Smooth muscle cell (in vitro differentiated cells): ENCODE results near the gene CBX4. TPM values are rescaled to one million over a fixed set of nuclear protein-coding genes. Genes with fewer than 3 reads are reported as not detected.

Experiments used
- DNase-seq: peaks from one replicate; lab custom pipeline; 2025; ENCODE audit not compliant: unreplicated experiment; lab: John Stamatoyannopoulos, UW
- H2AFZ ChIP-seq: fragments of 200-600 bp; sonication (generic); 2 replicates; pipeline ENCODE4 v1.6.0; 2016; ENCODE audit warnings: antibody characterized with exemption, low read depth, mild to moderate bottlenecking
- H3F3A ChIP-seq: fragments of 200-600 bp; sonication (generic); 2 replicates; pipeline ENCODE4 v1.6.0; 2017; ENCODE audit warnings: antibody characterized with exemption, low read depth
- H3K27ac ChIP-seq: fragments of 200-600 bp; sonication (generic); 2 replicates; pipeline ENCODE4 v1.5.1; 2016; ENCODE audit warnings: low read depth, mild to moderate bottlenecking
- H3K27me3 ChIP-seq: fragments of 200-600 bp; sonication (generic); 2 replicates; pipeline ENCODE4 v1.6.1; 2016; ENCODE audit warnings: low read depth, mild to moderate bottlenecking
- H3K36me3 ChIP-seq: fragments of 200-600 bp; sonication (generic); 2 replicates; pipeline ENCODE4 v1.5.1; 2016; ENCODE audit warnings: low read depth
- H3K4me1 ChIP-seq: fragments of 200-600 bp; sonication (generic); 2 replicates; pipeline ENCODE4 v1.5.1; 2016; ENCODE audit warnings: low read depth
- H3K4me2 ChIP-seq: fragments of 200-600 bp; sonication (generic); 2 replicates; pipeline ENCODE4 v1.6.0; 2016; ENCODE audit warnings: mild to moderate bottlenecking
- H3K4me3 ChIP-seq: fragments of 200-600 bp; sonication (generic); 2 replicates; pipeline ENCODE4 v1.5.1; 2016; ENCODE audit warnings: mild to moderate bottlenecking
- H3K79me2 ChIP-seq: fragments of 200-600 bp; sonication (generic); 2 replicates; pipeline ENCODE4 v1.6.0; 2016; ENCODE audit warnings: low read depth, mild to moderate bottlenecking
- H3K9ac ChIP-seq: fragments of 200-600 bp; sonication (generic); 2 replicates; pipeline ENCODE4 v1.6.0; 2016; ENCODE audit warnings: low read depth
- H3K9me3 ChIP-seq: fragments of 200-600 bp; sonication (generic); replicated peaks from 2 replicates; pipeline ENCODE4 v1.5.1; 2016; ENCODE audit warnings: low read depth
- H4K20me1 ChIP-seq: fragments of 200-600 bp; sonication (generic); 2 replicates; pipeline ENCODE4 v1.6.0; 2016; ENCODE audit warnings: low read depth
- CTCF ChIP-seq: fragments of 200-600 bp; sonication (generic); IDR thresholded peaks from 2 replicates; pipeline ENCODE4 v1.5.1; 2017; ENCODE audit warnings: borderline replicate concordance, mild to moderate bottlenecking, antibody characterized with exemption; ENCODE audit not compliant: insufficient read depth, poor library complexity, severe bottlenecking
- WGBS: methylation state at CpG from one replicate; pipeline ENCODE4 v1.1.7; 2016; ENCODE audit warnings: low lambda C conversion rate; 5-methylcytosine and 5-hydroxymethylcytosine counted together
- polyA plus RNA-seq: library from polyadenylated mRNA; unstranded; fragments of >200 nt; fragmentation: Nextera tagmentation; extraction: Ambion mirVana; gene quantifications from 2 replicates; pipeline ENCODE4 v1.2.1, GENCODE V29; 2016
- total RNA-seq: library from RNA; depleted of rRNA; stranded (reverse); fragments of >200 nt; gene quantifications from 2 replicates; pipeline ENCODE4 v1.2.3, GENCODE V29; 2014

CBX4 gene
- total and polyA plus RNA-seq, 2 experiments from 2014 or later: 17.4 to 44.6 TPM

DNA sequence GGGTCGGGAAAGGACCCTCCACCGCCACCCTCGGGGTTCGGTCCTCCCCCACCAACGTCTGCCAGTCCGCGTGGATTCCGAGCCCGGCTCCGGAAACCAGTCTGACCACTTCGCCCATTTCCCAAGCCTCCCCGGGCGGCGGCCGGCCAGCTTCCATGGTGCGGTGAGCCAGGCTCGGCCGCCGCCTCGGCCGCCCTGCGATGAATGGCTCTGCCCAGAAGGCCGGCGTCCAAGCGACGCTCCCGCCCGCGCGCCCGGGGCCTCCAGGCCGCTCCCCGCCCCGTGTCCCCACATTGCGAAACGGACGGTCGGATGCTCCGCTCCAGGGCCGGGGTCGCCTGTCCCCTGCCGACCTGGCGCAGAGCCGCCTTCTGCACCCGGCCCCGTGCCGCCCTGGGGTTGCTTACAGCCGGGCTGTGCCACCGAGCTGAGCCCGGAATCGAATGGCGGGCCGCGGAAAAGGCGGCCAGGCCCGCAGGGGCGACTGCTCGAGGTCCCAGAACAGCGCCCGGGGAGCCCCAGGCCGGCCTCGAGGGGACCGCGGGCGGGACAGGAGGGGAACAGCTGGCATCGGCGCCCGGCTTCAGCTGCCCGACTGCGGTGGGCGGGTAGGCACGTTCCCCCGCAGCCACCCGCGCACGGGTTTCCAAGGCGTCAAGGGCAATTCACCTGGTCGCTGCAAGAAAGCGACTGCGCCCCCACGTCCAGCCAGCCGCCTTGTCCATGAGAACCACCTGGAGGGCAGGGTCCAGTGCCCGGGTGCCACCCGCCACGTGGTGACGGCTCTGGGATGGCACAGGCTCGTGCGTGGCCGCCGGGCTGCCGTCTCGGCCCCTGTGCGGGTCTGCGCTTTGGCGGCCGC lies 24.0 kb downstream of the CBX4 start:
- no peak overlapping the region for H3K9ac ChIP-seq
- H2AFZ ChIP-seq: peak overlapping the region; percentile 43
- no peaks in the 10 kb centered on the region for H3K36me3 ChIP-seq
- no peak overlapping the region for H3K27ac ChIP-seq
- peaks cover 39% of the 10 kb centered on the region for H3K4me1 ChIP-seq
- H3K4me3 ChIP-seq: peak overlapping the region; percentile 39
- TF ChIP-seq CTCF: no peak
- peaks cover 93% of the 10 kb centered on the region for H3K27me3 ChIP-seq
- 5% methylated on average over 79 of the region's 96 CpGs for WGBS
- peaks cover 8% of the 10 kb centered on the region for H3F3A ChIP-seq
- no peaks in the 10 kb centered on the region for H3K9me3 ChIP-seq
- no peak for DNase-seq
- H3K4me2 ChIP-seq: peak overlapping the region; percentile 89
- H3K79me2 ChIP-seq: no peaks in the 10 kb centered on the region
- H4K20me1 ChIP-seq: no peaks in the 10 kb centered on the region

DNA sequence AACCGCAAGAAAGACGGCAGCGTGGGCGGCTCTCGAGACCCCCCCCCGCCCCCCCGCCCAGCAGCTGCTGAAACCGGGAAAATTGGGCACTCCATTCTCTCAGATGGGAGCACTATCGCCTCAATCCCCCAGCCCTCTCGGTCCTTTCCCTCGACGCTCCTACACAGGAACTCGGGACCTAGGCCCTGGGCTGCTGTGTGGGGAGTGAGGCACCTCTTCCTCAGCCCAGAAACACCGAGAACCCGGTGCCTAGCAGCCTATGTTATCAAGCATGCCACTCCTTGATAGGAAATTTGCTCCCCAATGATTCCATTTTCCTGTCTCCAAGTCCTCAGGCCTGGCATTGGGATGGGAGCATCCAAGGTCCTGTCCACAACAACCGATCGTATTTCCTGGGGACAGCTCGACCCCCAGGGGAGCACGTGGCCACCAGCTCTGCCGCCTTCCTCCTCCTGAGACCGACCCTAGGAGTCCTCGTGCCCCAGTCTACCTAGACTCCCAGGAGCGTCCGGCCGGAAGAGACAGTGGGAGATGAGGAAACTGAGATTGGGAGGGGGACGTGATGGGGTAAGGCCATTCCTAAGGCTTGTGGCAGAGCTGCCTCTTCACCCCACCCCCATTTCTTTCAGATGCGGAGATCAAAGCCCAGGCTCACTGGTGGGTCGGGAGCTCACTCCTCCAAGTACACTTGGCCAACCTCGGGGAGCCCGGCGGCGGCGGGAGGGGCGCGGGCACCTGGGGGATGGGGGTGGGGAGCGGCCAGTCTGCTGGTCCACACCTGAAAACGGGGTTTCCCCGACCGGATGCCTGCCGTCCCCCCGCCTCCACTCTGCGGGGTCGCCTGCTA lies 24.9 kb downstream of the CBX4 start:
- no peak overlapping the region for H3K27ac ChIP-seq
- no peaks in the 10 kb centered on the region for H3K9me3 ChIP-seq
- H3K27me3 ChIP-seq: peaks cover 89% of the 10 kb centered on the region
- H3K79me2 ChIP-seq: no peaks in the 10 kb centered on the region
- H3K4me1 ChIP-seq: peaks cover 39% of the 10 kb centered on the region
- no peak for TF ChIP-seq CTCF
- H3K4me3 ChIP-seq: peak overlapping the region; percentile 42
- H3K4me2 ChIP-seq: peak overlapping the region; percentile 89
- no peak for DNase-seq
- no peak overlapping the region for H2AFZ ChIP-seq
- no peaks in the 10 kb centered on the region for H3K36me3 ChIP-seq
- 9% methylated on average over 27 of the region's 43 CpGs for WGBS
- peaks cover 8% of the 10 kb centered on the region for H3F3A ChIP-seq
- no peak overlapping the region for H3K9ac ChIP-seq
- H4K20me1 ChIP-seq: no peaks in the 10 kb centered on the region

- peak overlapping the region; percentile 42 for H3K4me3 ChIP-seq
- DNase-seq: no peak
- no peak overlapping the region for H2AFZ ChIP-seq
- no peak overlapping the region for H3K9ac ChIP-seq
- peaks cover 8% of the 10 kb centered on the region for H3F3A ChIP-seq
- peaks cover 90% of the 10 kb centered on the region for H3K27me3 ChIP-seq
- peaks cover 39% of the 10 kb centered on the region for H3K4me1 ChIP-seq
- no peaks in the 10 kb centered on the region for H3K36me3 ChIP-seq
- no peaks in the 10 kb centered on the region for H3K9me3 ChIP-seq
- no peak for TF ChIP-seq CTCF
- peak overlapping the region; percentile 89 for H3K4me2 ChIP-seq
- no peaks in the 10 kb centered on the region for H3K79me2 ChIP-seq
- no peak overlapping the region for H3K27ac ChIP-seq
- 15% methylated on average over 7 of the region's 89 CpGs for WGBS
- H4K20me1 ChIP-seq: no peaks in the 10 kb centered on the region
Measured at GRCh38 chr17:79813297-79814126, 25.7 kb downstream of the CBX4 start.
